GM18951 (cell line): ENCODE measurements around the gene IREB2.
"Not testable (repeated sequence)": the region's sequence is repeated elsewhere in the genome, so short reads cannot be mapped to it uniquely, and the experiment has no call there.

Experiments used
- POLR2A ChIP-seq: IDR thresholded peaks from 4 replicates; pipeline ENCODE4 v1.6.1; 2011; ENCODE audit warnings: mild to moderate bottlenecking; ENCODE audit not compliant: insufficient read length, insufficient read depth; ENCODE audit errors: extremely low read depth
- in situ Hi-C: fragments of 300-500 bp; cut with MboI; formaldehyde crosslinking; loops from one replicate; pipeline ENCODE4 v1.12.0; 2022; ENCODE audit warnings: low sequenced_read_pairs, mixed read lengths, inconsistent platforms; ENCODE audit not compliant: unreplicated experiment

The IREB2 gene

DNA sequence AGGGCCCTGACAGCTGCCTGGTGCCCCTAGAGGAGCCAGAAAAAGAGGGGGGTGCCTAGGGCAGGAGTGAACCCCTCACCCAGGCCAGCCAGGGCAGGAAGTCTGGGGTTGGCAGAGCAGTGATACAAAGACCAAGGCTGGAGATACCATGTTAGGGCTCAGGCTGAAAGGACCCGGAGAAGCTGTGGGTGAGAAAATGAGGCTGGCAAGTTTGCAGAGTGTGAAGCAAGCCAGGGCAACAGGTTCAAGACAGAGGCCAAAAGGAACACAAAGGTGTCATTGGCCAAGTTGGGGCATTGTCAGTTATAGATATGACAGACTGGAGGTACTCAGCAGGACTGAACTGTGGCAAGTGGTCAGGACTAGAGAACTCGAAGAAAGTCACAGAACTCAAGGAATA is 40.6 kb upstream of the IREB2 start:
- in situ Hi-C loops = no loop called here
- TF ChIP-seq POLR2A = no peak

DNA sequence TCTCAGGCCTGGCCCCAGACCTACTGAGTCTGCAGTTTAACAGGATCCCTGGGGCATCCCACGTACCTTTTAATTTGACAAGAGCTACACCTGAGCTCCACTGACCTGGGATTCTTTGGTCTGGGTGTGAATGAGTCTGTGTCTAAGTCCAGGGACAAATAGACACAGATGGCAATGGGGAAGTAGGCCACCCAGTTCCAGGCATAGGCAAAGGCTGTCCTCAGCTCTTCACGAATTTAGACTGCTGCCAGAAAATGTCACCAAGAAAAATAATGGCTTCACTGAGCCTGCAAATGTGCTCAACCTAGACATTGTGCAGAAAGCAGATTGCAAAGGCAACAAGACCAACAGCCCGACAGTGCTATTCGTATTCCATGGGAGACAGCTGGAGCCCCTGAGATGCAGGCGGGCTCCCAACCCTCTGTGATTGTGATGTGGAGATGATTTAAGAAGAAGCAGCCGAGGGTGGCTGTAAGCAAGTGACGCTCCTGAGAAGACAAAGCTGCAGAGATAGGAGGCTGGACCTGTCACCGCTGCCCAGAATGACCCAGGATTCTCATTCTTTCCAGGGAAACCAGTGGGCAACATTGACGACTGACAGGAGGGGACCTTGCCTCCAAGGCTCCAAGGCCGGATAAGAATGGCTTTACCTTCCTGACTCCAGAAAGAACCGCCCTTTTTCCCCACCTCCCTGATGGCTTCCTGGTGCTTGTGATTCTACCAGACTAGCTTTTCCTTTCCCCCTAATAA is 39.8 kb upstream of the IREB2 start:
- in situ Hi-C loops = no loop called here
- no peak for TF ChIP-seq POLR2A

DNA sequence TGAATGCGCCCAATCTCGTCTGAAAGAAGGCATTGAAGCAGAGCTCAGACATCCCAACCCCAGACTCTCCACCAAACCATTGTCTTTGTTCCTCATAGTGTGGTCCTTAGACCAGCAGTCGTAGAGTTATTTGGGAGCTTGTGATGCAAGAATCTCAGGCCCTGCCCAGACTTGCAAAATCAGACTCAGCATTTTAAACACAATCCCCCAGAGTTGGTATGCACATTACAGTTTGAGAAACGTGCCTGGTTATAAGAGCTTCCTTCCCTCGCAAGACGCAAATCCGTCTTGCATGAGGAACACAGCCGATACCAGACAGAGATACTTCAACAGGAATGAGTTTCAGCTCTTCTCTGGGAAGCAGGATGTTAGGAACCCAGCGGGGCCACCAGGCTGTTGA is 38.9 kb upstream of the IREB2 start:
- in situ Hi-C loops = no loop called here

DNA sequence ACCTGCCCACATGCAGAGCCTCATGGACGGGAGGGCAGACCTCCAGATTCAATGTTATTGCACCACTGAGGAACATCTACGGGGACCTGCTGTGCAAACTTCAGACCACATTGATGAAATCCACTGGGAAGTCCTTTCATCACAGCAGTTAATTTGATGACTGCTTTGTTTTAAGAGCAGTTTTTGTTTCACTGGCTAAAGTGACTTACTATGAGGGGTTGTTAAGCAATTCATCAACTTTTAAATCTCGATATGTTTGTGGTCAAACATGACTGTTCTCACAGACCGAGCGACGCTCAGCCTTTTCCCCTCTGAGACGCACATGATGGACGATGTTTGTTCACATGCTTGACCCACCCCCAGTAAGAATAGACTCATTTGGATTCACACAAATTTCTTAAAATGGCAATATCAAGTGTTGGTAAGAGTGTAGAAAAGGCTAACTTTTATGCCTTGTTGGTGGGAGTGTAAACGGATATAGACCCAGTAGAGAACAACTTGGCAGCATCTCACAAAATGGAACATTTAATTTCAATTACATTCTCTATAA is 35.9 kb upstream of the IREB2 start:
- in situ Hi-C loops = no loop called here
- TF ChIP-seq POLR2A = no peak

More for the DNA sequence above, 38.9 kb upstream of the IREB2 start:
- no peak for TF ChIP-seq POLR2A

DNA sequence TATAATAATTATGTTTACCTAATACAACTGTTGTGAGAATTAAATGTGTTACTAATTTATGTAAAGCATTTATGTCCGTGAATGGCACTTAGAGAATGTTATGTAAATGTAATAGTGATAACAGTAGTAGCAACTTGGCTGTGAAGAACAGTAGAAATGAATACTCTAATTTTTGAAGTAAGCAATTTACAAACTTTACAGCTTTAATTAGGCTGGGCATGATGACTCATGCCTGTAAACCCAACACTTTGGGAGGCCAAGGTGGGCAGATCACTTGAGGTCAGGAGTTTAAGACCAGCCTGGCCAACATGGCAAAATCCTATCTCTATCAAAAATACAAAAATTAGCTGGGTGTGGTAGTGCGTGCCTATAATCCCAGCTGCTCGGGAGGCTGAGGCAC is 33.9 kb upstream of the IREB2 start:
- TF ChIP-seq POLR2A = no peak
- in situ Hi-C loops = no loop called here

DNA sequence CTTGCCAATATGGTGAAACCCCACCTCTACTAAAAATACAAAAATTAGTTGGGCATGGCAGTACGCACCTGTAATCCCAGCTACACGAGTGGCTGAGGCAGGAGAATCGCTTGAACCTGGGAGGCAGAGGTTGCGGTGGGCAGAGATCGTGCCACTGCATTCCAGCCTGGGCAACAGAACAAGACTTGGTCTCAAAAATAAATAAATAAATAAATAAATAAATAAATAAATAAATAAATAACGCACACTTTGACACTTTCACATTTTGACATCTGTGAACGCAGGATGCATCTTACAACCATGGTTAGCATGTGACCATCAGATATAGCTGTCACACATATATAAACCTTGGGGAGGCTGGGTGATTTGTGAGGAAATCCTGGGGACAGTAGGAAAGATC is 33.2 kb upstream of the IREB2 start:
- in situ Hi-C loops = not testable (repeated sequence)

DNA sequence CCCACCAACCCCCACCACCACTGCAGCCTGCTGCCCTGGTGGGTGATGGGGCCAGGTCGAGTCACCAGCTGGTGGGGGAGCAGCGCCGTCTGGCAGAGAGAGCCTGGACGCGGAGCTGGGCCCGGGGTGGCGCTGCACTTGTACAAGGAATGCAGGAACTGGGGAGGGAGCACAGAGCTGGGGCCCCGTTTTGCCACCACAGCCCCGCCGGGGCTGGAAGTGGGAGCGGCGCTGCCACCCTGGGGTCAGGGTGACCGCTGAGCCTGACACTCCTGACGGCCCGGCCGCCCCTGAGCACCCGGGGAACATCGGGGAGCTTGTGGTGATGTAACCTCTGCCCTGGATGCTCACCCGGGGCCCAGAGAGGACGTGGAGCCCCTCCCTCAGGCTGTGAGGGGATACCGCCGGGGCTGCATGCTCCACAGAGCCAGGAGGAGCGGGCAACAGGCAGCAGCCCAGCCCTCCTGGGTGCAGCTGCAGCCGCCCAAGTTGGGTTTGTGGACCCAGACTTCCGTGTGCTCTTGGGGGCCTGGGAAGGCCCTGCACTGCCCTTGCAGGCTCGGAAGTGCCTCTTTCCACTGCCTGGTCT is 32.6 kb upstream of the IREB2 start:
- TF ChIP-seq POLR2A = no peak
- in situ Hi-C loops = no loop called here

DNA sequence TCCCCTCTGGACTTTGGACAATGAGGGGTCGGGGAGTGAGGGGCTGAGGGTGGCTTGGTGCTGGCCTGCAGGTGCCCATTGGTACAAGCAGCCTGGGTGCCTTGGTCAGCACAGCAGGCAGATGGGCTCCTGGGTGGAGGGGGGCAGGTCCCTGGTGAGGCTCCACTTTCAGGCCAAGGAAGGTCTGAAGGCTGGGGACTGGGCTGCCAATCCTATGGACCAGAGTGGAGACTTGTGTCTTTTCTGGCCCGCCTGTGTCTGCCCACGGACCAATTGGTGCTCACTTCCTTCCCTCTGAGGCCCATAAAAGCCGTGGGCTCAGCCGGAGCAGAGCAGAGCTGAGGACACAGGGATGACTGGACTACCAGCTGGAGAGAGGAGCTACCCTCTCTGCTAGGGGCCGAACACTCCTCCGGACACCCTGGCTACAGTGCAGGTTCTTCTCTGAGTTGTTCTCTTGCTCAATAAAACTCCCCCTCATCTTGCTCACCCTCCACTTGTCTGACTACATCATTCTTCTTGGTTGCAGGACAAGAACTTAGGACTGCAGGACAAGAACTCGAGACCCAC is 31.9 kb upstream of the IREB2 start:
- in situ Hi-C loops = no loop called here
- TF ChIP-seq POLR2A = no peak

DNA sequence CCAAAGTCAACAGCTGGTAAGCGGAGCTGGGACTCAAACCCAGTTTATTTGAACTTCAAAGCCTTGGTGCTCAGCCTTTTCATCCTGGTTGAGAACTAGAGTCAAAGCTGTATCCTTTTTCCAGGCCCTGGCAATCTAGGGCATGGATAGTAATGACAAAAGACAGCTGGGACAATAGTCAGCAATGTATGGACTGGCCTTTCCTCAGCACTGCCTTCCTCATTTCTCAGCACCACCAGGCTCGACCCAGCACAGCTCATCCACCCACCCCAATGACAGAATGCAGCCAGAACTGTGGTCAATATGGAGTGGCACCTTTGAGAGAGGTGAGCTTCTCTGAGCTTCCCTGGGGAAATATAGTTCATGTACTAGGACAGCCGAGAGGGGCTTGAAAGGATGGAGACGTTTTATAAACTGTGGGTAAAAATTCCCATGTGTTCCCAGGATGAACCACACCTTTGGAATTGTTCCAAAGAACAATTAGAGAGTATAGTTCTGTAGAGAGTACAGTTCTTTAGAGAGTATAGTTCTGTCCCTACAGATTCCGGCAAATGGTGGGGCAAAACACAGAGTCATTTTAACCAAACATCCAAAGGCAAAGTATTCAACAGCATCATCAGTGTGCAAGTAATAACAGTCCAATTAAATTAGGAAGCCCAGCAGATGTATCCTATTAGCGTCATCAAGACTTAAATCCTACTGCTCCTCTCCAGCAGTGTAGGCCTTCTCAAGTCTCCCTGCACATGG is 30.2 kb upstream of the IREB2 start:
- no peak for TF ChIP-seq POLR2A
- in situ Hi-C loops = no loop called here

DNA sequence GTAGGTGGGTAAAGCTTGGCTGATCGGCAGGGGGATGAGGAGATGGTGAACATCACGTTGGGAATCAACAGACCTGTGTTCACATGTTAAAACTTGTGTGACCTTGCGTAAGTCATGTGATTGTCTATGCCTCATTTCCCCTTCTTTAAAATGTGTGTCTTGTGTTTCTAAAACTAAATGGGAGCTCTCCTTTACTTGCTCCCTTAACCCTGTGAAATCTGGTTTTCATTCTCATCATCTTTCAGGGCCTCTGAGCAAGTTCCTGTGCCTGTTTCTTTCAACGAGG is 29.7 kb upstream of the IREB2 start:
- no peak for TF ChIP-seq POLR2A
- in situ Hi-C loops = no loop called here

DNA sequence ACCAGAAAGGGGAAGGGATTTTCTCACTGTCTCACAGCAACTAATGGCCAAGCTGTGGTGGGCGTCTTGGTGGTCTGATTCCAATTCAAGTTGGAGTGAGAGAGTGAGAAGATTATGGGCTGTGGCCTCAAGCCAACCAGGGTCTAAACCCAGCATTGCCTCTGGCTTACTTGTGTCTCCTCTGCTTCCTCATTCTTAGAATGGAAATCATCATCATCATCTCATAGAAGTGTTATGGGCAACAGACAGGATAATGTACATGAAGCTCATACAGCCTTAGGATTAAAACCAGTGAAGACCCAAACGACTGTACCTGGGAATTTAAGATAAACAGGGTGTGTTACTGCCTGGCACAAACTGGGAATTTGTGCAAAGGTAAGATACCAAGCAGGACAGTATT is 29.1 kb upstream of the IREB2 start:
- in situ Hi-C loops = no loop called here
- TF ChIP-seq POLR2A = no peak

DNA sequence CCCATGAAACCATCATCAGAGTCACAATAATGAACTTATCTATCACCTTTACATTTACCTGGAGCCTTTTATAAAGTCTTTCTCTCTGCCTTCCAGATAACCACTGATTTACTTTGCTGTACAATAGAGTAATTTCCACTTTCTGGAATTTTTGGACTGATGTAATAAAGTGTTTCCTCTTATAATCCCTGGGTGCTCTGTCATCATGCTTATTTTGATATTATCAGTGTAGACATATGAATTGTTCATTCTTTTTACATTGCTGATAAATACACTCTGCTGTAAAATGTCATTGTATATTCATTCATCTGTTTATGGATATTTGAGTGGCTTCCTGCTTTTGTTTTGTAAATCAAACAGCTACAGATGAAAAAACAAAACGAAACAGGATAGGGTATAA is 27.0 kb upstream of the IREB2 start:
- TF ChIP-seq POLR2A = no peak
- in situ Hi-C loops = no loop called here

DNA sequence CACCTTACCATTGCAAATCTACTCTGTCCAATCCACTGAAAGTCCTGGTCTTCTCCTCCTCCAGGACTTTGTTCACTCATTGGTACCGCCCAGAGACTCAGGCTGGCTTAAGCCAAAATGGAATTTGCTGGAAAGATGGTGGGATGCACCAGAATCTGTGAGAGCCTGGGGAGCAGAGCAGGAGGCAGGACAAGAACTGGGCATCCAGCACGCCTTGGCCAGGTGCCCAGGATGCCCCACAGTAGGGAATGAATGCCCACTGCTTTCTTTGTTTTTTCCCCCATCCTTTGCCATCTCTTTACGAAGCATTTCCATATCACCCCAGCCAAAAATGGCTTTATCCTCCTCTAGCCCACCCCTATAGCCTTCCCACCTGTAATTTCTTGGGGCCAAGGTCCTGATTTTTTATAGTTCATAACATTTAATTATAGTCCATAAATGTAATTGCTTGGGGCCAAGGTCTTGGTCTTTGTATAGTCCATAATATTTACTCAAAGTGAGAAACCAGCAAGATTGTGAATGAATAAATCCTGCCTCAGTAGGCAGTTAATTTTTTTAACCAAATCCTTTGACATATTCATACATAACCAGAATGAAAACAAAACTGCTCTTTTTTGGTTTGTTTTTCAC is 23.3 kb upstream of the IREB2 start:
- no peak for TF ChIP-seq POLR2A
- in situ Hi-C loops = no loop called here
